Inferior parietal cortex (tissue), 1 donor: ENCODE measurements around the gene CDC42BPA.
"Not testable (repeated sequence)": the region's sequence is repeated elsewhere in the genome, so short reads cannot be mapped to it uniquely, and the experiment has no call there.

Experiments used
- DNase-seq: peaks from one replicate; pipeline ENCODE4 v3.0.0-alpha.2; 2016; ENCODE audit errors: extremely low spot score

CDC42BPA gene

GRCh38 chr1:227132695-227133094 lies 185.6 kb downstream of the CDC42BPA start:
- not testable (repeated sequence) for DNase-seq

- DNase-seq = no peak
Measured at GRCh38 chr1:227131193-227131592, 187.1 kb downstream of the CDC42BPA start.

- DNase-seq = no peak
Measured at GRCh38 chr1:227127891-227128290, 190.4 kb downstream of the CDC42BPA start.

- no peak for DNase-seq
Measured at GRCh38 chr1:227125929-227126545, 192.3 kb downstream of the CDC42BPA start.

GRCh38 chr1:227124473-227124872 lies 193.8 kb downstream of the CDC42BPA start:
- DNase-seq = no peak

GRCh38 chr1:227120826-227121225 lies 197.5 kb downstream of the CDC42BPA start:
- DNase-seq = no peak

GRCh38 chr1:227112538-227112937 lies 205.8 kb downstream of the CDC42BPA start:
- no peak for DNase-seq

- DNase-seq = no peak
Measured at GRCh38 chr1:227111782-227112181, 206.5 kb downstream of the CDC42BPA start.

GRCh38 chr1:227105291-227105690 lies 213.0 kb downstream of the CDC42BPA start:
- DNase-seq = not testable (repeated sequence)

GRCh38 chr1:227102056-227102455 lies 216.2 kb downstream of the CDC42BPA start:
- DNase-seq = no peak

GRCh38 chr1:227094249-227094966 lies 223.9 kb downstream of the CDC42BPA start:
- no peak for DNase-seq

GRCh38 chr1:227093309-227093708 lies 225.0 kb downstream of the CDC42BPA start:
- no peak for DNase-seq

- no peak for DNase-seq
Measured at GRCh38 chr1:227092069-227092468, 226.2 kb downstream of the CDC42BPA start.

- DNase-seq = no peak
Measured at GRCh38 chr1:227086636-227087035, 231.7 kb downstream of the CDC42BPA start.

- no peak for DNase-seq
Measured at GRCh38 chr1:227082999-227083746, 235.1 kb downstream of the CDC42BPA start.

- DNase-seq = no peak
Measured at GRCh38 chr1:227077783-227078182, 240.5 kb downstream of the CDC42BPA start.

GRCh38 chr1:227073786-227074185 lies 244.5 kb downstream of the CDC42BPA start:
- DNase-seq = no peak

GRCh38 chr1:227072991-227073390 lies 245.3 kb downstream of the CDC42BPA start:
- no peak for DNase-seq

GRCh38 chr1:227071895-227072587 lies 246.3 kb downstream of the CDC42BPA start:
- DNase-seq = no peak

- no peak for DNase-seq
Measured at GRCh38 chr1:227070638-227071285, 247.5 kb downstream of the CDC42BPA start.

- DNase-seq = no peak
Measured at GRCh38 chr1:227069490-227069889, 248.8 kb downstream of the CDC42BPA start.

- no peak for DNase-seq
Measured at GRCh38 chr1:227068883-227069282, 249.4 kb downstream of the CDC42BPA start.
